GM21447 (cell line): Measurements from ENCODE around the gene CDX1.
"Not testable (repeated sequence)": the region's sequence is repeated elsewhere in the genome, so short reads cannot be mapped to it uniquely, and the experiment has no call there.

Experiments used
- ATAC-seq: cut with Tn5 transposase; IDR thresholded peaks from one replicate; pipeline ENCODE4 v1.9.1; 2021; ENCODE audit not compliant: unreplicated experiment

The CDX1 gene

GRCh38 chr5:150224483-150225027, 58.0 kb downstream of the CDX1 start:
- ATAC-seq: no peak

GRCh38 chr5:150227036-150227435, 60.5 kb downstream of the CDX1 start:
- no peak for ATAC-seq

DNA sequence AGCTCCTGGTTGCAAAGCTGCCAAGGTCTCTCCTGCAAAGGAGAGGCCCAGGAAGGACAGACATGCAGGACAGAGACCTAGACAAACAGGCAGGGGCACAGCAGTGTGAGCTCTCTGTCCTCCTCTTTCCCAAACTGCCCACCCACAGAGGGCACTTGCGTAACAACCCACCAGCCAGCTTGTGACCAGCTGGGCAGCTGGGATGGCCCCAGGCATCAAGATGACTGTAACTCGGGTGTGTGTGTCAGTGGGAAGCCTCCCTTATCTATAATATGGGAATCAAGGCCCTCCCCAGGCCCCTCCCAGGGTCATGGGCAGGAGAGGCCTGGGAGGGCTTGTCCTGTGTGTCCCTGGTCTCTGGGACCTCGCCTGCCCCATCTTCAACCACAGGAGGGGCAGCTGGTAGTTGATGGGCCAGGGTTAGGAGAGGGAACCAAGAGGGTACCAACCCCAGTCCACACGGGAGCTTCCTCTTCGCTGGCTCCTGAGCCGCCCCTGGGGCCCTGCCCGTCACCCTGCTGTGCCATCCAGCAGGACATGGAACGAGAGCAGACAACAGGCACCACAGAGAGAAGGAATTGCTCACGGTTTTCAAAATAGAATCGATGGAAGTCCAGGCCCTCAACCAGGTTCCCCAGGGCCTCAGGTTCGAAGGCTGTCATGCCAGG, 61.2 kb downstream of the CDX1 start:
- no peak for ATAC-seq

- ATAC-seq: no peak
Observed at GRCh38 chr5:150229571-150229970, 63.0 kb downstream of the CDX1 start.

DNA sequence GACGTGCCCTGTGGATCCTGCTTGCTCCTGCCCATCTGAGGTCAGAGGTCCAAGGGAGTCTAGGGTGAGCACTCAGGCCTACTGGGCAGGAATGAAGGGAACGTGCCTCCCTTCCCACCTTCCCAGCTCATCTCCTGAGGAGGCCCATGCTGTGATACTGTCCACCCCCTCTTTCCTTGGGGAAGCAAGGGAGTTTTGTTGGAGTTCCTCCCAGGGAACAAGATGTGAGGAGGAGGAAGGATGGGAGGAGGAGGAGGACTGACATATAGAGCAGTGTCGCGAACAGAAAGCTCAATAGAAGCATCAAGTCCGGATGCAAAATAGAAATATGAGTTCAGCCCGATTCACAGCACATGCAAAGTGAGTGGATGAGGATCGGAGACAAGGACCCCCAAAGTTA, 64.3 kb downstream of the CDX1 start:
- no peak for ATAC-seq

DNA sequence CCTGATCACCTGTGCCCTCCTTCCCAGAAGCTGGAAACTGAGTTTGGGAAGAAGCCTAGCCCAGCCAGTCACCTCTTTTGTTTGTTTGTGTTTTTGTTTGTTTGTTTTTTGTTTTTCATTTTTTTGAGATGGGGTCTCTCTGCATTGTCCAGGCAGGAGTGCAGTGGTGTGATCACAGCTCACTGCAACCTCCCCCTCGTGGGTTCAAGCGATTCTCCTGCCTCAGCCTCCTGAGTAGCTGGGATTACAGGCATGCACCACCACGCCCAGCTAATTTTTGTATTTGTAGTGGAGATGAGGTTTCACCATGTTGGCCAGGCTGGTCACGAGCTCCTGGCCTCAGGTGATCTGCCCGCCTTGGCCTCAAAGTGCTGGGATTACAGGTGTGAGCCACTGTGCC, 67.1 kb downstream of the CDX1 start:
- not testable (repeated sequence) for ATAC-seq
